Measurements from ENCODE around the gene ERG.

DNA sequence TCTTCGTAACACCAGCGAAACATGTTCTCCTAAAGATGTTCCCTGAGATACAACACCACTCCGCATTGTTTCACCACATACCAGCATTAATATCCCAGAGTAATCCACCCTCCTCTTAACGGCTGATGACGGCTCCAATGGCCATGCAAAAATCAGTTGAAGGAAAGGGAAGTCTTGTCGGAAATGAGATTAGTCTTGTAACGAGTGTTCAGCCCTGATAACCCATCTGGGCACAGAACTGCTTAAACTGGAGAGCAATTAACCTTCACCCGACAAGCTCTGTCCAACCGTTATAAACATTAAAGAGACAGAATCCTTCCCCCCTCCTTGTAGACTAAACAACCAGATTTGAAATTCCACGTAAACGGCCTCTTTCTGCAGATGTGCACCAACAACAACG, 21.9 kb downstream of the ERG start:
- no peak for TF ChIP-seq CTCF (IDR thresholded peaks at IDR 0.05)
- TF ChIP-seq EZH2 (IDR thresholded peaks at IDR 0.05): no peak
- TF ChIP-seq EZH2phosphoT487 (IDR thresholded peaks at IDR 0.05): no peak

All from neural progenitor cell (in vitro differentiated cells).